ENCODE results near the gene HARS1. TPM values are rescaled to one million over a fixed set of nuclear protein-coding genes. Genes with fewer than 3 reads are reported as not detected.
"Not testable (repeated sequence)": the region's sequence is repeated elsewhere in the genome, so short reads cannot be mapped to it uniquely, and the experiment has no call there.

Gene HARS1
- total RNA-seq, 1 donor from 2014 or later: 110 TPM

DNA sequence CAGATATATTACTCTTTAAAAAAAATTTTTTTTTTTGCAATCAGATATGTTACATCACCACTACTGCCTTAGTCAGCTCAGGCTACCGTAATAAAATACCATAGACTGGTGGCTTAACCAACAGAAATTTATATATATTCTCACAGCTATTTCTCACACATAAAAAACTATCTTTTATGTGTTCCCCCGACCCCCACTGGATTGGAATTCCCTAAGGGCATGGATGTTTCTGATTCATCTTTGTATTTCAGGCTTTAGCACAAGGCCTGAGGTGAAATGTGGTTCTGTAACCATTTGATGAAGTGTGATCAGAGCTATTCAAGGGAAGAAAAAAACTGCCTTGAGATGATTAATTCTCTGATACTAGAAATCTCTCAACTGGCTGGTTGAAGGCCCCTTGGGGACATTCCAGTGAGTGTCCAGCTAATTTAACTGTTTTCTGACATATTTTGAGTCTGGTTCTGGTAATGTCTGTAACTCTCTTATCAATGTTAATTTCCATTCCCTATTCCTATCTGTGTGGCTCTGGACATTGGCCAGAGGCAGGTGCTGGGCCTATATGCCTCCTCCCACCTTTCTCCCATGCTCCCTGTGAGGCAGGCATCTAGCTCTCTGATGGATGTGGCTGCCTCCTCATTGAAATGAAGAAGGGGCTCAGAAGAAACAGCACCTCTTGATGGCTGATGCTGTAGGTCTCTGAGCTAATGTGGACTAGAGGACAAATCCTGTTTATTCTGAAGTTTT lies 60.7 kb downstream of the HARS1 start:
- H3K9me3 Mint-ChIP-seq: peaks cover 11% of the 10 kb centered on the region
- H3K4me3 Mint-ChIP-seq (ENCODE audit: low read depth): no peak overlapping the region
- H3K4me1 Mint-ChIP-seq (ENCODE audit: low read depth): peaks cover 23% of the 10 kb centered on the region
- H3K27me3 Mint-ChIP-seq (ENCODE audit: low read depth): peaks cover 17% of the 10 kb centered on the region
- intact Hi-C loops (cut with micrococcal nuclease): loop anchor here (10.0 kb wide), 1 partner anchor 376 kb away; no protein-coding TSS in a partner anchor
- DNase-seq (ENCODE audit: low spot score): no peak
- H3K36me3 Mint-ChIP-seq (ENCODE audit: low read depth): no peaks in the 10 kb centered on the region
- H3K27ac Mint-ChIP-seq: no peak overlapping the region

DNA sequence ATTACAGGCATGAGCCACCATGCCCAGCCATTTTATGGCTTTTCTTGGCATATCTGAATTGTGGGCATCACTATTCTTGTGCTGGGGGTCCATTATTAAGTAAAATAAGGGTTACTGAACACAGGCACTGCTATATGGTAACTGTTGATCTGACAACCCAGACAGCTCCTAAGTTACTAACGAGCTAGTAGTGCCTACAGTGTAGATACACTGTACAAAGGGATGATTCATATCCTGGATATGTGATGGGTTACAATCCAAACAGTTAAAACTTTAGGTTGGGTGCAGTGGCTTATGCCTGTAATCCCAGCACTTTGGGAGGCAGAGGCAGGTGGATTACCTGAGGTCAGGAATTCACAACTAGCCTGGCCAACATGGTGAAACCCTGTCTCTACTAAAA lies 62.5 kb downstream of the HARS1 start:
- intact Hi-C loops (cut with micrococcal nuclease): no loop called here
- Mint-ChIP-seq H3K4me3 (ENCODE audit: low read depth) (no peak overlapping the region), H3K4me1 (ENCODE audit: low read depth) (peaks cover 18% of the 10 kb centered on the region), H3K9me3 (peaks cover 11% of the 10 kb centered on the region), H3K27ac (no peak overlapping the region), H3K36me3 (ENCODE audit: low read depth) (no peaks in the 10 kb centered on the region), H3K27me3 (ENCODE audit: low read depth) (peaks cover 18% of the 10 kb centered on the region)
- DNase-seq (ENCODE audit: low spot score): no peak

DNA sequence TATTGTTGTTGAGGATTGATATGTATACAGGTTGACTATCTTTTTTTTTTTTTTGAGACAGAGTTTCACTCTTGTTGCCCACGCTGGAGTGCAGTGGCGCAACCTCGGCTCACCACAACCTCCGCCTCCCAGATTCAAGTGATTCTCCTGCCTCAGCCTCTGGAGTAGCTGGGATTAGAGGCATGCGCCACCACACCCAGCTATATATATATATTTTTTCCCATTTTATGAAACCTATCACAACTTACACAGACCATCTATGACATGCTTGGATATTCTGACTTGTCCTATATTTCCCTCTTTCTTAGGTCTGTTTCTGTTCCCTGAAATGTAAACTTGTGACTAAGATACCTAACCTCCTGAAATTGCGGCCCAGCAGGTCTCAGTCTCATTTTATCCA lies 63.2 kb downstream of the HARS1 start:
- Mint-ChIP-seq H3K4me1 (ENCODE audit: low read depth) (peaks cover 12% of the 10 kb centered on the region), H3K36me3 (ENCODE audit: low read depth) (no peaks in the 10 kb centered on the region), H3K4me3 (ENCODE audit: low read depth) (no peak overlapping the region), H3K27me3 (ENCODE audit: low read depth) (peaks cover 17% of the 10 kb centered on the region), H3K9me3 (peaks cover 11% of the 10 kb centered on the region), H3K27ac (no peak overlapping the region)
- DNase-seq (ENCODE audit: low spot score): no peak
- intact Hi-C loops (cut with micrococcal nuclease): no loop called here

DNA sequence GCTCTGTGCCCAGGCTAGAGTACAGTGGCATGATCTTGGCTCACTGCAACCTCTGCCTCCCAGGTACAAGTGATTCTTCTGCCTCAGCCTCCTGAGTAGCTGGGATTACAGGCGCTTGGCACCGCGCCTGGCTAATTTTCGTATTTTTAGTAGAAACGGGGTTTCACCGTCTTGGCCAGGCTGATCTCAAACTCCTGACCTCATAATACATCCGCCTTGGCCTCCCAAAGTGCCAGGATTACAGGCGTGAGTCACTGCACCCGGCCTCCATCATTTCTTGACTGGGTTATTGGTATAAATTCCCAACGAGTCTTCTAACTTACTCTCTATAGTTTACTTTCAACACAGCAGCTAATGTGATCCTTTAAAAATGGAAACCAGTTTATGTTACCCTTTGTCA lies 66.3 kb downstream of the HARS1 start:
- H3K4me3 Mint-ChIP-seq (ENCODE audit: low read depth); DNase-seq (ENCODE audit: low spot score); intact Hi-C loops (cut with micrococcal nuclease); H3K4me1 Mint-ChIP-seq (ENCODE audit: low read depth); H3K27ac Mint-ChIP-seq; H3K36me3 Mint-ChIP-seq (ENCODE audit: low read depth): not testable (repeated sequence)
- Mint-ChIP-seq H3K27me3 (ENCODE audit: low read depth) (peaks cover 15% of the 10 kb centered on the region), H3K9me3 (peaks cover 11% of the 10 kb centered on the region)

Other genes with a start within 250 kb of the HARS1 start
- gene EIF4EBP3, start 143.7 kb downstream of the HARS1 start, total RNA-seq: 9.2 and 15.0 TPM in 2 replicates
- gene SRA1, start 133.9 kb downstream of the HARS1 start, total RNA-seq: 45.9 and 48.2 TPM in 2 replicates
- 15.1 and 17.9 TPM in 2 replicates for gene APBB3, start 126.8 kb downstream of the HARS1 start, total RNA-seq
- gene SLC35A4, start 126.5 kb downstream of the HARS1 start, total RNA-seq: 91.9 and 97.3 TPM in 2 replicates
- gene CD14, start 58.2 kb downstream of the HARS1 start, total RNA-seq: 0.39 TPM in 2 replicates
- 40.2 and 40.7 TPM in 2 replicates for gene TMCO6, start 51.9 kb downstream of the HARS1 start, total RNA-seq
- gene NDUFA2, start 43.7 kb downstream of the HARS1 start, total RNA-seq: 63.0 and 65.6 TPM in 2 replicates
- gene IK, start 43.5 kb downstream of the HARS1 start, total RNA-seq: 111 and 119 TPM in 2 replicates
- 39.1 and 40.0 TPM in 2 replicates for gene WDR55, start 26.5 kb downstream of the HARS1 start, total RNA-seq
- 3.2 and 3.5 TPM in 2 replicates for gene DND1, start 17.8 kb downstream of the HARS1 start, total RNA-seq
- gene HARS2, start 85 bp upstream of the HARS1 start, total RNA-seq: 28.0 and 30.1 TPM in 2 replicates
- 53.4 and 53.9 TPM in 2 replicates for gene ZMAT2, start 9.1 kb upstream of the HARS1 start, total RNA-seq
- gene PCDHA1, start 94.8 kb upstream of the HARS1 start, total RNA-seq: 0.07 TPM in 1 of 2 replicates, not detected in the other
- gene PCDHA2, start 103.5 kb upstream of the HARS1 start, total RNA-seq: not detected in 2 replicates
- gene PCDHA3, start 109.7 kb upstream of the HARS1 start, total RNA-seq: not detected in 2 replicates
- not detected in 2 replicates for gene PCDHA4, start 115.7 kb upstream of the HARS1 start, total RNA-seq
- gene PCDHA5, start 130.2 kb upstream of the HARS1 start, total RNA-seq: not detected in 2 replicates
- gene PCDHA6, start 136.6 kb upstream of the HARS1 start, total RNA-seq: not detected in 2 replicates
- not detected in 2 replicates for gene PCDHA7, start 142.9 kb upstream of the HARS1 start, total RNA-seq
- not detected in 2 replicates for gene PCDHA8, start 149.8 kb upstream of the HARS1 start, total RNA-seq
- gene PCDHA9, start 157.0 kb upstream of the HARS1 start, total RNA-seq: not detected in 2 replicates
- gene PCDHA10, start 164.5 kb upstream of the HARS1 start, total RNA-seq: not detected in 2 replicates
- gene PCDHA11, start 177.6 kb upstream of the HARS1 start, total RNA-seq: not detected in 2 replicates
- not detected in 2 replicates for gene PCDHA12, start 183.9 kb upstream of the HARS1 start, total RNA-seq
- gene PCDHA13, start 190.8 kb upstream of the HARS1 start, total RNA-seq: not detected in 2 replicates
- not detected in 2 replicates for gene PCDHAC1, start 234.9 kb upstream of the HARS1 start, total RNA-seq

Measured in activated T-helper 2 cell treated with anti-CD3 and anti-CD28 coated beads, Interferon-gamma antibody, Interleukin-2, Interleukin-4, amounts not matched to agents 10 μg/mL and 5 μg/mL and 100 μg/mL, durations not matched to agents 14 hours and 24 hours and 36 hours (primary cell).